ENCODE results near the gene PREX1. TPM values are rescaled to one million over a fixed set of nuclear protein-coding genes. Genes with fewer than 3 reads are reported as not detected.

Gene PREX1
- total RNA-seq, 1 experiment from 2014 or later = 3.3 TPM

- H3K27me3 ChIP-seq (ENCODE audit: insufficient read depth, low read depth) = no peaks in the 10 kb centered on the region
- no TSS peak for BruUV-seq (replicated peaks)
- CTCF ChIA-PET = no interaction called here
Observed at GRCh38 chr20:48604426-48604825, 223.4 kb downstream of the PREX1 start.

GRCh38 chr20:48603819-48604405 is 223.9 kb downstream of the PREX1 start:
- POLR2A ChIA-PET (ENCODE audit: unreplicated experiment) = no interaction called here
- H3K79me2 ChIP-seq (ENCODE audit: low read depth) = no peaks in the 10 kb centered on the region
- no peaks in the 10 kb centered on the region for H4K20me1 ChIP-seq (ENCODE audit: insufficient read depth)
- no peak overlapping the region for H3K4me3 ChIP-seq
- intact Hi-C loops (cut with micrococcal nuclease; ENCODE audit: unreplicated experiment) = no loop called here
- H3K4me1 ChIP-seq (replicated peaks; ENCODE audit: insufficient read depth) = peaks cover 10% of the 10 kb centered on the region
- H3F3A ChIP-seq (ENCODE audit: insufficient read depth, low read depth) = peaks cover 8% of the 10 kb centered on the region; the same call in 1 of the 2 replicates
- no peaks in the 10 kb centered on the region for H3K27me3 ChIP-seq (ENCODE audit: insufficient read depth, low read depth)
- DNase-seq = no peak
- no peak overlapping the region for H3K27ac ChIP-seq
- no peaks in the 10 kb centered on the region for H3K9me3 ChIP-seq (ENCODE audit: insufficient read depth, low read depth)
- H2AFZ ChIP-seq = no peak overlapping the region
- CTCF ChIA-PET = no interaction called here
- no peak overlapping the region for H3K4me2 ChIP-seq
- no peak for TF ChIP-seq EZH2 (IDR thresholded peaks at IDR 0.05; ENCODE audit: low read depth)
- no peak for TF ChIP-seq CTCF (conservative IDR thresholded peaks at IDR 0.05)
- H3K36me3 ChIP-seq (ENCODE audit: low read depth) = no peaks in the 10 kb centered on the region
- BruUV-seq (replicated peaks) = no TSS peak
- H3K9me2 ChIP-seq (ENCODE audit: insufficient read depth) = no peaks in the 10 kb centered on the region

More at GRCh38 chr20:48604426-48604825, 223.4 kb downstream of the PREX1 start:
- Histone ChIP-seq H3K9me2 (ENCODE audit: insufficient read depth) (no peaks in the 10 kb centered on the region), H3K27ac (no peak overlapping the region), H3F3A (ENCODE audit: insufficient read depth, low read depth) (peaks cover 2% of the 10 kb centered on the region; the same call in 1 of the 2 replicates), H3K36me3 (ENCODE audit: low read depth) (no peaks in the 10 kb centered on the region), H2AFZ (no peak overlapping the region), H3K4me3 (no peak overlapping the region), H4K20me1 (ENCODE audit: insufficient read depth) (no peaks in the 10 kb centered on the region), H3K4me2 (no peak overlapping the region), H3K79me2 (ENCODE audit: low read depth) (no peaks in the 10 kb centered on the region), H3K4me1 (replicated peaks; ENCODE audit: insufficient read depth) (peaks cover 6% of the 10 kb centered on the region; the same call in 1 of the 2 replicates), H3K9me3 (ENCODE audit: insufficient read depth, low read depth) (no peaks in the 10 kb centered on the region)
- no peak for TF ChIP-seq EZH2 (IDR thresholded peaks at IDR 0.05; ENCODE audit: low read depth)
- TF ChIP-seq CTCF (conservative IDR thresholded peaks at IDR 0.05) = no peak
- intact Hi-C loops (cut with micrococcal nuclease; ENCODE audit: unreplicated experiment) = no loop called here
- POLR2A ChIA-PET (ENCODE audit: unreplicated experiment) = no interaction called here
- DNase-seq = no peak

- no peak for TF ChIP-seq CTCF (conservative IDR thresholded peaks at IDR 0.05)
- no peak for TF ChIP-seq EZH2 (IDR thresholded peaks at IDR 0.05; ENCODE audit: low read depth)
- H3F3A ChIP-seq (ENCODE audit: insufficient read depth, low read depth) = peaks cover 11% of the 10 kb centered on the region; the same call in 1 of the 2 replicates
- H3K4me2 ChIP-seq = no peak overlapping the region
- no peaks in the 10 kb centered on the region for H3K9me2 ChIP-seq (ENCODE audit: insufficient read depth)
- no peaks in the 10 kb centered on the region for H3K79me2 ChIP-seq (ENCODE audit: low read depth)
- no peak overlapping the region for H2AFZ ChIP-seq
- H3K4me1 ChIP-seq (replicated peaks; ENCODE audit: insufficient read depth) = peaks cover 14% of the 10 kb centered on the region
- ChIA-PET CTCF (no interaction called here), POLR2A (ENCODE audit: unreplicated experiment) (no interaction called here)
- no peak for DNase-seq
- H3K4me3 ChIP-seq = no peak overlapping the region
- no peaks in the 10 kb centered on the region for H3K9me3 ChIP-seq (ENCODE audit: insufficient read depth, low read depth)
- H3K36me3 ChIP-seq (ENCODE audit: low read depth) = no peaks in the 10 kb centered on the region
- H4K20me1 ChIP-seq (ENCODE audit: insufficient read depth) = no peaks in the 10 kb centered on the region
- intact Hi-C loops (cut with micrococcal nuclease; ENCODE audit: unreplicated experiment) = no loop called here
- no TSS peak for BruUV-seq (replicated peaks)
- H3K27me3 ChIP-seq (ENCODE audit: insufficient read depth, low read depth) = no peaks in the 10 kb centered on the region
- H3K27ac ChIP-seq = no peak overlapping the region
Observed at GRCh38 chr20:48603116-48603818, 224.5 kb downstream of the PREX1 start.

All from PC-9 (cell line).